Activated CD4-positive, alpha-beta memory T cell treated with anti-CD3 and anti-CD28 coated beads for 36 hours (primary cell): Measurements from ENCODE around the gene GGTLC1. TPM values are rescaled to one million over a fixed set of nuclear protein-coding genes. Genes with fewer than 3 reads are reported as not detected.

Source experiments
- CTCF ChIA-PET: fragments of 350-600 bp; sonication (Branson Sonifier 250); formaldehyde crosslinking; loops from one replicate; lab custom pipeline; 2021; ENCODE audit warnings: antibody characterized with exemption, inconsistent platforms; lab: Charles Lee
- POLR2A ChIA-PET: fragments of 350-600 bp; sonication (Branson Sonifier 250); formaldehyde crosslinking; loops from one replicate; lab custom pipeline; 2021; ENCODE audit warnings: antibody characterized with exemption; lab: Charles Lee
- DNase-seq: peaks from one replicate; pipeline ENCODE4 v3.0.0-alpha.2; 2020
- H3K27ac Mint-ChIP-seq: one replicate; pipeline ENCODE4 v1.8.0; 2021; ENCODE audit warnings: mixed read lengths
- H3K27me3 Mint-ChIP-seq: one replicate; pipeline ENCODE4 v1.8.0; 2021; ENCODE audit warnings: mixed read lengths
- H3K36me3 Mint-ChIP-seq: one replicate; pipeline ENCODE4 v1.8.0; 2021; ENCODE audit warnings: mixed read lengths
- H3K4me1 Mint-ChIP-seq: one replicate; pipeline ENCODE4 v1.8.0; 2021; ENCODE audit warnings: low read depth, mixed read lengths
- H3K4me3 Mint-ChIP-seq: one replicate; pipeline ENCODE4 v1.8.0; 2021; ENCODE audit warnings: mild to moderate bottlenecking, mixed read lengths
- H3K9me3 Mint-ChIP-seq: one replicate; pipeline ENCODE4 v1.8.0; 2021; ENCODE audit warnings: mixed read lengths
- intact Hi-C: fragments of 100-400 bp; cut with micrococcal nuclease; formaldehyde crosslinking; loops from one replicate; pipeline ENCODE4 v1.15.1; 2023
- total RNA-seq, 2 experiments: library from RNA; stranded (reverse); gene quantifications; one replicate each; pipeline ENCODE4 v1.2.3, GENCODE V29; 2021

The GGTLC1 gene
- total RNA-seq, 2 experiments from 2014 or later: not detected

- H3K9me3 Mint-ChIP-seq: no peaks in the 10 kb centered on the region
- intact Hi-C loops: no loop called here
- peaks cover 12% of the 10 kb centered on the region for H3K27me3 Mint-ChIP-seq
- ChIA-PET POLR2A (no interaction called here), CTCF (no interaction called here)
- no peaks in the 10 kb centered on the region for H3K4me1 Mint-ChIP-seq
- no peaks in the 10 kb centered on the region for H3K36me3 Mint-ChIP-seq
- no peak for DNase-seq
- no peak overlapping the region for H3K4me3 Mint-ChIP-seq
- no peak overlapping the region for H3K27ac Mint-ChIP-seq
These were observed 42.4 kb downstream of the GGTLC1 start for GRCh38 chr20:23946206-23946605.

GRCh38 chr20:23943304-23943703 is 45.3 kb downstream of the GGTLC1 start:
- no peaks in the 10 kb centered on the region for H3K4me1 Mint-ChIP-seq
- no peaks in the 10 kb centered on the region for H3K9me3 Mint-ChIP-seq
- no peaks in the 10 kb centered on the region for H3K36me3 Mint-ChIP-seq
- H3K4me3 Mint-ChIP-seq: no peak overlapping the region
- no peak overlapping the region for H3K27ac Mint-ChIP-seq
- intact Hi-C loops: no loop called here
- CTCF ChIA-PET: no interaction called here
- no peak for DNase-seq
- peaks cover 5% of the 10 kb centered on the region for H3K27me3 Mint-ChIP-seq
- POLR2A ChIA-PET: no interaction called here

- intact Hi-C loops: loop anchor here (5.0 kb wide), 1 partner anchor 58 kb away; no protein-coding TSS in a partner anchor
These were observed 48.9 kb downstream of the GGTLC1 start for GRCh38 chr20:23939641-23940040.

GRCh38 chr20:23939063-23939462 is 49.5 kb downstream of the GGTLC1 start:
- ChIA-PET CTCF (interaction anchor here (1.2 to 3.1 kb wide), 5 partner anchors 11 to 979 kb away, joined by 4 to 23 read pairs (median 7); no protein-coding TSS in a partner anchor), POLR2A (no interaction called here)
- Mint-ChIP-seq H3K36me3 (no peaks in the 10 kb centered on the region), H3K4me1 (no peaks in the 10 kb centered on the region), H3K9me3 (no peaks in the 10 kb centered on the region), H3K27me3 (no peaks in the 10 kb centered on the region), H3K4me3 (no peak overlapping the region), H3K27ac (no peak overlapping the region)
- intact Hi-C loops: loop anchor here (5.0 kb wide), 1 partner anchor 58 kb away; no protein-coding TSS in a partner anchor
- DNase-seq: no peak

More at GRCh38 chr20:23939641-23940040, 48.9 kb downstream of the GGTLC1 start:
- H3K4me3 Mint-ChIP-seq: no peak overlapping the region
- H3K27me3 Mint-ChIP-seq: no peaks in the 10 kb centered on the region
- H3K36me3 Mint-ChIP-seq: no peaks in the 10 kb centered on the region
- no peaks in the 10 kb centered on the region for H3K4me1 Mint-ChIP-seq
- no peak for DNase-seq
- CTCF ChIA-PET: interaction anchor here (3.1 kb wide), 1 partner anchor 162 kb away, joined by 23 read pairs; no protein-coding TSS in a partner anchor
- H3K27ac Mint-ChIP-seq: no peak overlapping the region
- POLR2A ChIA-PET: no interaction called here
- H3K9me3 Mint-ChIP-seq: no peaks in the 10 kb centered on the region

GRCh38 chr20:23938118-23938438 is 50.5 kb downstream of the GGTLC1 start:
- CTCF ChIA-PET: interaction anchor here (0.5 to 3.1 kb wide), 12 partner anchors 10 to 980 kb away, joined by 4 to 23 read pairs (median 5); no protein-coding TSS in a partner anchor
- no peak overlapping the region for H3K27ac Mint-ChIP-seq
- POLR2A ChIA-PET: no interaction called here
- intact Hi-C loops: loop anchor here (5.0 kb wide), 1 partner anchor 59 kb away; no protein-coding TSS in a partner anchor
- no peaks in the 10 kb centered on the region for H3K4me1 Mint-ChIP-seq
- H3K27me3 Mint-ChIP-seq: no peaks in the 10 kb centered on the region
- H3K4me3 Mint-ChIP-seq: no peak overlapping the region
- H3K36me3 Mint-ChIP-seq: no peaks in the 10 kb centered on the region
- H3K9me3 Mint-ChIP-seq: no peaks in the 10 kb centered on the region
- DNase-seq: no peak

GRCh38 chr20:23937303-23938117 is 51.1 kb downstream of the GGTLC1 start:
- ChIA-PET CTCF (interaction anchor here (0.5 to 3.1 kb wide), 15 partner anchors 9 to 980 kb away, joined by 3 to 23 read pairs (median 5); no protein-coding TSS in a partner anchor), POLR2A (no interaction called here)
- H3K27ac Mint-ChIP-seq: no peak overlapping the region
- no peaks in the 10 kb centered on the region for H3K9me3 Mint-ChIP-seq
- no peaks in the 10 kb centered on the region for H3K4me1 Mint-ChIP-seq
- peak; percentile 70 for DNase-seq
- intact Hi-C loops: loop anchor here (1.0 to 5.0 kb wide), 2 partner anchors 60 to 163 kb away; no protein-coding TSS in a partner anchor
- no peaks in the 10 kb centered on the region for H3K27me3 Mint-ChIP-seq
- no peaks in the 10 kb centered on the region for H3K36me3 Mint-ChIP-seq
- no peak overlapping the region for H3K4me3 Mint-ChIP-seq

Other genes with a start within 250 kb of the GGTLC1 start
- gene CST1, start 237.8 kb downstream of the GGTLC1 start, total RNA-seq: not detected
- not detected for gene CST2, start 162.1 kb downstream of the GGTLC1 start, total RNA-seq
- gene CST5, start 109.0 kb downstream of the GGTLC1 start, total RNA-seq: not detected